KMS-11 (cell line): Measurements from ENCODE around the gene CDK6.

Experiments
- H2AFZ ChIP-seq: fragments of 200-600 bp; sonication (generic); 2 replicates; pipeline ENCODE4 v1.6.1; 2016; ENCODE audit warnings: antibody characterized with exemption, mixed run types, low read depth
- H3K27ac ChIP-seq: fragments of 200-600 bp; sonication (generic); 2 replicates; pipeline ENCODE4 v1.6.1; 2016; ENCODE audit warnings: mild to moderate bottlenecking, mixed run types
- H3K27me3 ChIP-seq: fragments of 200-600 bp; sonication (generic); 2 replicates; pipeline ENCODE4 v1.6.1; 2017; ENCODE audit warnings: mild to moderate bottlenecking, low read depth, mixed run types, moderate library complexity; ENCODE audit not compliant: insufficient read depth
- H3K36me3 ChIP-seq: fragments of 200-600 bp; sonication (generic); 2 replicates; pipeline ENCODE4 v1.6.1; 2017; ENCODE audit warnings: mild to moderate bottlenecking, mixed run types; ENCODE audit not compliant: insufficient read depth
- H3K4me1 ChIP-seq: fragments of 200-600 bp; sonication (generic); 2 replicates; pipeline ENCODE4 v1.6.1; 2016; ENCODE audit warnings: mild to moderate bottlenecking, low read depth, mixed run types; ENCODE audit not compliant: poor library complexity, severe bottlenecking
- H3K4me2 ChIP-seq: fragments of 200-600 bp; sonication (generic); 2 replicates; pipeline ENCODE4 v1.7.0; 2016; ENCODE audit warnings: mild to moderate bottlenecking, mixed run types
- H3K4me3 ChIP-seq: fragments of 200-600 bp; sonication (generic); IDR thresholded peaks from 2 replicates; pipeline ENCODE4 v1.6.1; 2017; ENCODE audit warnings: low read depth, low read length, mixed read lengths; ENCODE audit not compliant: insufficient read depth
- H3K79me2 ChIP-seq: fragments of 200-600 bp; sonication (generic); 2 replicates; pipeline ENCODE4 v1.6.1; 2016; ENCODE audit warnings: low read depth, mixed run types; ENCODE audit not compliant: insufficient read depth
- H3K9ac ChIP-seq: fragments of 200-600 bp; sonication (generic); 2 replicates; pipeline ENCODE4 v1.6.1; 2016; ENCODE audit warnings: mild to moderate bottlenecking, mixed run types
- H4K20me1 ChIP-seq: fragments of 200-600 bp; sonication (generic); 2 replicates; pipeline ENCODE4 v1.6.1; 2016; ENCODE audit warnings: mild to moderate bottlenecking, mixed run types; ENCODE audit not compliant: insufficient read depth
- CTCF ChIP-seq: fragments of 200-600 bp; sonication (generic); conservative IDR thresholded peaks from 2 replicates; pipeline ENCODE4 v1.6.1; 2017; ENCODE audit warnings: low read depth, mild to moderate bottlenecking, antibody characterized with exemption, low read length, moderate library complexity, mixed read lengths

CDK6 gene

GRCh38 chr7:92680442-92680841 is 155.9 kb downstream of the CDK6 start:
- Histone ChIP-seq H2AFZ (no peak overlapping the region), H4K20me1 (peaks cover 11% of the 10 kb centered on the region; the same call in 1 of the 2 replicates), H3K79me2 (peaks cover 81% of the 10 kb centered on the region), H3K27ac (no peak overlapping the region), H3K9ac (no peak overlapping the region), H3K4me3 (no peak overlapping the region), H3K4me2 (no peak overlapping the region), H3K36me3 (no peaks in the 10 kb centered on the region), H3K27me3 (no peaks in the 10 kb centered on the region), H3K4me1 (peaks cover 33% of the 10 kb centered on the region)
- TF ChIP-seq CTCF: no peak

- Histone ChIP-seq H3K4me1 (peaks cover 43% of the 10 kb centered on the region), H3K27ac (no peak overlapping the region), H3K79me2 (peaks cover 75% of the 10 kb centered on the region), H3K4me3 (no peak overlapping the region), H3K27me3 (no peaks in the 10 kb centered on the region), H3K36me3 (no peaks in the 10 kb centered on the region), H4K20me1 (peaks cover 11% of the 10 kb centered on the region; the same call in 1 of the 2 replicates), H3K9ac (no peak overlapping the region), H2AFZ (no peak overlapping the region), H3K4me2 (no peak overlapping the region)
- TF ChIP-seq CTCF: no peak
These were observed 158.0 kb downstream of the CDK6 start for GRCh38 chr7:92678291-92678920.

GRCh38 chr7:92674379-92674778 is 162.0 kb downstream of the CDK6 start:
- no peak overlapping the region for H3K27ac ChIP-seq
- H3K79me2 ChIP-seq: peaks cover 76% of the 10 kb centered on the region; the same call in 1 of the 2 replicates
- H2AFZ ChIP-seq: no peak overlapping the region
- H3K27me3 ChIP-seq: no peaks in the 10 kb centered on the region
- peaks cover 36% of the 10 kb centered on the region for H3K4me1 ChIP-seq
- H3K9ac ChIP-seq: no peak overlapping the region
- TF ChIP-seq CTCF: no peak
- no peak overlapping the region for H3K4me2 ChIP-seq
- H3K36me3 ChIP-seq: peaks cover 3% of the 10 kb centered on the region; the same call in 1 of the 2 replicates
- H4K20me1 ChIP-seq: no peaks in the 10 kb centered on the region; the same call in 1 of the 2 replicates
- H3K4me3 ChIP-seq: no peak overlapping the region

- no peak overlapping the region for H3K9ac ChIP-seq
- no peak overlapping the region for H3K4me2 ChIP-seq
- H3K27ac ChIP-seq: no peak overlapping the region
- H3K4me3 ChIP-seq: no peak overlapping the region
- no peaks in the 10 kb centered on the region; the same call in 1 of the 2 replicates for H4K20me1 ChIP-seq
- peaks cover 25% of the 10 kb centered on the region for H3K4me1 ChIP-seq
- TF ChIP-seq CTCF: no peak
- H3K27me3 ChIP-seq: no peaks in the 10 kb centered on the region
- peaks cover 6% of the 10 kb centered on the region; the same call in 1 of the 2 replicates for H3K36me3 ChIP-seq
- no peak overlapping the region for H2AFZ ChIP-seq
- H3K79me2 ChIP-seq: peaks cover 75% of the 10 kb centered on the region; the same call in 1 of the 2 replicates
These were observed 164.7 kb downstream of the CDK6 start for GRCh38 chr7:92671505-92672169.
